Measurements from ENCODE around the gene SLC39A1. TPM values are rescaled to one million over a fixed set of nuclear protein-coding genes. Genes with fewer than 3 reads are reported as not detected.

The SLC39A1 gene
- total and polyA plus RNA-seq, 9 of the 15 experiments (the other 6 are each of a cell fraction or from before 2014, with no cell fraction given) = 9.9 to 81.1 (median 62.7) TPM

DNA sequence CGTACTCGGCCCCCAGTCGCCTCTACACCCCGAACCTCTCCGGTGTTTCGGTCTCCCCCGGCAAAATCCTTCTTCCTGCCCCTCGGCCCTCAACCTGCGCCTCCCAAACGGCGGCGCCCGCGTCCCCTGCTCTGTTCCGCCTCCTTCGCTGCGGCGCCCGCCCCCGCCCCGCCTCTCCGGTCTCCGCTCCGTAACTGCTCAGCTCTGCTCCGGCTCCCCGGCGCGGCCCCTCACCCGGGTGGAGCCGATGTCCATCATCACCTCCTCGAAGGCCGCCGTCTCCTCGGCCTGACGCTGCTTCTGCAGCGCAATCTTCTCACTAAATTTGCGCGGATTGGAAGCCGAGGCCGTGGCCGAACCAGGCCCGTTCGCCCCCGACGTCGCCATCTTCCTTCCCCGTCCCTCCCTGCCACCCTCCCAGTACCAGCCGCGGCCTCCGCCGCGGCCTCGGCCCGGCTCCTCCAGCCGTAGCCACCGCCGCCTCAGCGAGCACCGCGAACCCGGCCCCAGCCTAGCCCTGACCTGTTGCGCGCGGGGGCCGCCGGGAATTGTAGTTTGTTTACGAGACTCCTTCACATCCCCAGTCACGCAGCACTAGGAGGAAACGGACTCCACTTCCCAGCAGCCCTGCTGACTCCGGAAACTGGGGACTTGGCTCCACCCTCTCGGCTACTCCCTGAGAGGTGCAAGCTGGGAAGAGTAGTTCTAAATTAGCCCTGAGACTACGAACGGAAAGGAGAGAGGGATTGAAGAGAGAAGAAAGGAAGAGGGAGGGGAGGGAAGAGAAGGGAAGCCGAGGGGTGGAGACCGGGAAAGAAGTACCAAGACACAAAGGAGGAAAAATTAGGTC, 5.0 kb downstream of the SLC39A1 start, which contains the start of gene CRTC2 (continued):
- peak; percentile 89 for TF ChIP-seq POLR2G (IDR thresholded peaks at IDR 0.05; ENCODE audit: low read depth, low read length)
- no peak for TF ChIP-seq HDAC8 (tag; IDR thresholded peaks at IDR 0.05)
- no peak for TF ChIP-seq ZNF507 (tag; conservative IDR thresholded peaks at IDR 0.05)
- peak; percentile 57 for TF ChIP-seq PKNOX1 (IDR thresholded peaks at IDR 0.05)
- no peak for TF ChIP-seq BRCA1 (IDR thresholded peaks at IDR 0.05)
- TF ChIP-seq BRCA1 (CRISPR knock-in tag; IDR thresholded peaks at IDR 0.05) = no peak
- TF ChIP-seq FOXP1 (CRISPR knock-in tag; IDR thresholded peaks at IDR 0.05) = peak; percentile 79
- TF ChIP-seq ZNF639 (CRISPR knock-in tag; conservative IDR thresholded peaks at IDR 0.05 in 1 of 2, IDR thresholded peaks at IDR 0.05 in 1 of 2) = peak in 1 of 2 experiments; percentile 87; a peak in 2 of 4 replicates
- TF ChIP-seq NFE2 (IDR thresholded peaks at IDR 0.05; ENCODE audit: low read depth) = no peak
- TF ChIP-seq FIP1L1 (IDR thresholded peaks at IDR 0.05; ENCODE audit: low read depth, low read length, poor library complexity, severe bottlenecking) = peak; percentile 80
- TF ChIP-seq ZNF766 (CRISPR knock-in tag; conservative IDR thresholded peaks at IDR 0.05) = peak; percentile 98
- peak; percentile 66; the same call in 1 of the 2 replicates for TF ChIP-seq EP400 (IDR thresholded peaks at IDR 0.05)
- no peak for TF ChIP-seq SMARCA4 (IDR thresholded peaks at IDR 0.05)
- no peak for TF ChIP-seq ZNF3 (CRISPR knock-in tag; IDR thresholded peaks at IDR 0.05)
- no peak for TF ChIP-seq GTF2B (IDR thresholded peaks at IDR 0.05; ENCODE audit: extremely low read depth, insufficient read length)
- peak; percentile 93 for TF ChIP-seq ZNF175 (CRISPR knock-in tag; IDR thresholded peaks at IDR 0.05; ENCODE audit: low read depth)
- TF ChIP-seq, protein P1, sequence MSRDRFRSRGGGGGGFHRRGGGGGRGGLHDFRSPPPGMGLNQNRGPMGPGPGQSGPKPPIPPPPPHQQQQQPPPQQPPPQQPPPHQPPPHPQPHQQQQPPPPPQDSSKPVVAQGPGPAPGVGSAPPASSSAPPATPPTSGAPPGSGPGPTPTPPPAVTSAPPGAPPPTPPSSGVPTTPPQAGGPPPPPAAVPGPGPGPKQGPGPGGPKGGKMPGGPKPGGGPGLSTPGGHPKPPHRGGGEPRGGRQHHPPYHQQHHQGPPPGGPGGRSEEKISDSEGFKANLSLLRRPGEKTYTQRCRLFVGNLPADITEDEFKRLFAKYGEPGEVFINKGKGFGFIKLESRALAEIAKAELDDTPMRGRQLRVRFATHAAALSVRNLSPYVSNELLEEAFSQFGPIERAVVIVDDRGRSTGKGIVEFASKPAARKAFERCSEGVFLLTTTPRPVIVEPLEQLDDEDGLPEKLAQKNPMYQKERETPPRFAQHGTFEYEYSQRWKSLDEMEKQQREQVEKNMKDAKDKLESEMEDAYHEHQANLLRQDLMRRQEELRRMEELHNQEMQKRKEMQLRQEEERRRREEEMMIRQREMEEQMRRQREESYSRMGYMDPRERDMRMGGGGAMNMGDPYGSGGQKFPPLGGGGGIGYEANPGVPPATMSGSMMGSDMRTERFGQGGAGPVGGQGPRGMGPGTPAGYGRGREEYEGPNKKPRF (IDR thresholded peaks at IDR 0.05; ENCODE audit: low read depth, low read length) = no peak
- peak; percentile 99 for TF ChIP-seq ELF1 (tag; IDR thresholded peaks at IDR 0.05)
- TF ChIP-seq RAD51 (IDR thresholded peaks at IDR 0.05; ENCODE audit: borderline replicate concordance, low read depth) = no peak
- TF ChIP-seq NBN (IDR thresholded peaks at IDR 0.05; ENCODE audit: low read depth) = no peak; the same call in 1 of the 2 replicates
- TF ChIP-seq ETS2 (tag; IDR thresholded peaks at IDR 0.05; ENCODE audit: borderline replicate concordance, poor library complexity, severe bottlenecking) = no peak
- TF ChIP-seq BCOR (IDR thresholded peaks at IDR 0.05) = peak; percentile 43; the same call in 1 of the 2 replicates
- TF ChIP-seq CBX2 (IDR thresholded peaks at IDR 0.05; ENCODE audit: insufficient read depth, low read length, poor library complexity, severe bottlenecking) = no peak
